K562 (cell line): ENCODE results near the gene PAQR4. TPM values are rescaled to one million over a fixed set of nuclear protein-coding genes. Genes with fewer than 3 reads are reported as not detected.
A peak's percentile ranks its signal among the peaks of the same experiment; 100 is the strongest.

Source experiments
- ATAC-seq: fragments of 200-7000 bp; cut with Tn5 transposase; 3 replicates; pipeline ENCODE4 v1.9.1; 2020; ENCODE audit warnings: moderate library complexity
- BruUV-seq: library from RNA; stranded (reverse); fragments of 400-500 nt; replicated peaks from 2 replicates; lab custom pipeline; 2021; lab: Mats Ljungman, UMichigan
- CTCF ChIA-PET: fragments of 300-600 bp; formaldehyde crosslinking; extraction: SDS; loops from one replicate; lab custom pipeline; 2021; ENCODE audit warnings: low intra/inter-chr PET ratio; lab: Yijun Ruan, JAX
- POLR2A ChIA-PET: fragments of 300-600, 350-650 bp; sonication (Branson Sonifier 250); formaldehyde crosslinking; extraction: SDS; loops from one replicate; lab custom pipeline; 2021; ENCODE audit warnings: antibody characterized with exemption, inconsistent platforms; lab: Yijun Ruan, JAX
- DNase-seq, 4 experiments: peaks; one replicate each; pipeline versions ENCODE4 v3.0.0 to v3.0.0-alpha.2; 2011 to 2018; ENCODE audit warnings: low spot score in 3 of 4, mixed read lengths in 3 of 4; ENCODE audit errors: extremely low read depth in 1 of 4
- FAIRE-seq: peaks from 2 replicates; lab custom pipeline; 2011; peaks lifted over from hg19 to GRCh38; lab: Jason Lieb, UNC
- H2AFZ ChIP-seq: 2 replicates; pipeline ENCODE4 v1.6.0; 2011; ENCODE audit warnings: low read depth, low read length, control low read depth, inconsistent platforms
- H3K27ac ChIP-seq: fragments of 200-600 bp; 3 replicates; pipeline ENCODE4 v1.8.0; 2011; ENCODE audit warnings: low read depth, mild to moderate bottlenecking, control low read depth, inconsistent platforms, low read length, moderate library complexity, mixed read lengths; ENCODE audit errors: extremely low read depth
- H3K27me3 ChIP-seq, 2 experiments: fragments of 300-600 bp in 1 of 2; 2 replicates in 1 of 2; 3 replicates in 1 of 2; pipeline versions ENCODE4 v1.6.0 to v1.8.0; 2011; ENCODE audit warnings: inconsistent platforms in 2 of 2, low read length in 2 of 2, mild to moderate bottlenecking in 1 of 2, mixed read lengths in 1 of 2, moderate library complexity in 1 of 2; ENCODE audit not compliant: control insufficient read depth in 2 of 2, insufficient read depth in 2 of 2
- H3K36me3 ChIP-seq: fragments of 300-600 bp; 3 replicates; pipeline ENCODE4 v1.8.0; 2011; ENCODE audit warnings: mild to moderate bottlenecking, low read length, inconsistent platforms; ENCODE audit not compliant: control insufficient read depth, insufficient read depth
- H3K4me1 ChIP-seq, 2 experiments: fragments of 200-600 bp in 1 of 2; replicated peaks in 1 of 2; 2 replicates in 1 of 2; 3 replicates in 1 of 2; pipeline versions ENCODE4 v1.5.1 to v1.8.0; 2011; ENCODE audit warnings: inconsistent platforms in 2 of 2, low read length in 2 of 2, mild to moderate bottlenecking in 1 of 2, mixed read lengths in 1 of 2, moderate library complexity in 1 of 2; ENCODE audit not compliant: control insufficient read depth in 2 of 2, insufficient read depth in 2 of 2
- H3K4me2 ChIP-seq: 2 replicates; pipeline ENCODE4 v1.6.1; 2011; ENCODE audit warnings: low read length, control low read depth, inconsistent platforms, mixed read lengths; ENCODE audit not compliant: insufficient read depth
- H3K4me3 ChIP-seq: fragments of 200-600 bp; sonication (generic), shearing (Covaris generic); 2 replicates; pipeline ENCODE4 v1.5.1; 2016; ENCODE audit warnings: control low read depth, inconsistent platforms
- H3K79me2 ChIP-seq: fragments of 200-600 bp; 3 replicates; pipeline ENCODE4 v1.8.0; 2011; ENCODE audit warnings: low read length, inconsistent platforms; ENCODE audit not compliant: control insufficient read depth, insufficient read depth
- H3K9ac ChIP-seq, 2 experiments: 2 replicates each; pipeline versions ENCODE4 v1.6.0 to v1.6.1; 2011; ENCODE audit warnings: low read depth in 2 of 2, low read length in 2 of 2, control low read depth in 1 of 2, inconsistent platforms in 1 of 2, mild to moderate bottlenecking in 1 of 2, mixed read lengths in 1 of 2; ENCODE audit not compliant: insufficient read depth in 1 of 2
- H3K9me1 ChIP-seq: one replicate; pipeline ENCODE4 v1.6.0; 2011; ENCODE audit warnings: inconsistent platforms, mild to moderate bottlenecking, low read length, moderate library complexity; ENCODE audit not compliant: control insufficient read depth, insufficient read depth
- H3K9me3 ChIP-seq: replicated peaks from 2 replicates; pipeline ENCODE4 v1.5.1; 2011; ENCODE audit warnings: low read depth, low read length, inconsistent platforms; ENCODE audit not compliant: control insufficient read depth, insufficient read depth
- H4K20me1 ChIP-seq: replicated peaks from 2 replicates; pipeline ENCODE4 v1.6.1; 2011; ENCODE audit warnings: low read length, inconsistent platforms, mixed read lengths; ENCODE audit not compliant: control insufficient read depth, insufficient read depth
- BRD9 ChIP-seq: fragments of 450-650 bp; IDR thresholded peaks from 2 replicates; pipeline ENCODE4 v1.6.1; 2018; ENCODE audit warnings: low read depth; ENCODE audit not compliant: partially characterized antibody
- DNMT1 ChIP-seq: fragments of 450-650 bp; IDR thresholded peaks from 2 replicates; pipeline ENCODE4 v1.6.1; 2016; ENCODE audit warnings: antibody characterized with exemption, mild to moderate bottlenecking
- ELF4 ChIP-seq: fragments of 450-650 bp; formaldehyde crosslinking; IDR thresholded peaks from 2 replicates; pipeline ENCODE4 v1.4.0; 2022; ENCODE audit warnings: missing genetic modification characterization
- HMGN3 ChIP-seq: IDR thresholded peaks from 2 replicates; pipeline ENCODE4 v1.6.1; 2011; ENCODE audit warnings: borderline replicate concordance, low read depth, mild to moderate bottlenecking, mixed read lengths, low read length; ENCODE audit not compliant: insufficient read length; ENCODE audit errors: extremely low read depth
- NFIC ChIP-seq: fragments of 450-650 bp; IDR thresholded peaks from 2 replicates; pipeline ENCODE4 v1.6.1; 2017; ENCODE audit warnings: mild to moderate bottlenecking, inconsistent platforms
- NR3C1 ChIP-seq: sonication (generic); formaldehyde crosslinking; IDR thresholded peaks from 2 replicates; pipeline ENCODE4 v1.8.1; 2022; ENCODE audit warnings: missing genetic modification reagents
- RAD21 ChIP-seq, 2 experiments: fragments of 250-450 bp in 1 of 2; fragments of 450-650 bp in 1 of 2; sonication (Bioruptor Pico) in 1 of 2; formaldehyde crosslinking in 1 of 2; IDR thresholded peaks in 1 of 2; conservative IDR thresholded peaks in 1 of 2; 2 replicates each; pipeline versions ENCODE4 v1.4.0 to v1.8.0; 2020 to 2022; ENCODE audit warnings: mild to moderate bottlenecking in 2 of 2, moderate library complexity in 1 of 2
- TCF3 ChIP-seq: sonication (generic); formaldehyde crosslinking; IDR thresholded peaks from 2 replicates; pipeline ENCODE4 v1.4.0; 2020; ENCODE audit warnings: mild to moderate bottlenecking, missing genetic modification reagents
- WGBS: fragments of 100-300 bp; shearing (Covaris generic); methylation state at CpG from one replicate; pipeline ENCODE4 v1.1.6; 2016; ENCODE audit warnings: low coverage, mixed read lengths; ENCODE audit not compliant: insufficient coverage; ENCODE audit errors: missing lambda C conversion rate; 5-methylcytosine and 5-hydroxymethylcytosine counted together
- in situ Hi-C: fragments of 300-500 bp; cut with MboI; formaldehyde crosslinking; loops from 4 replicates; pipeline ENCODE4 v1.15.0; 2018; ENCODE audit warnings: inconsistent platforms, mixed read lengths
- intact Hi-C: fragments of 100-400 bp; cut with micrococcal nuclease; formaldehyde crosslinking; loops from 2 replicates; pipeline ENCODE4 v1.14.2; 2022
- polyA plus RNA-seq, 8 experiments: library from polyadenylated mRNA; depleted of rRNA in 4 of 8; stranded (reverse) in 5 of 8; unstranded in 3 of 8; fragments of >200 nt; fragmentation: Nextera tagmentation in 2 of 8; fragmentation: Illumina TruSeq in 1 of 8; extraction: Ambion mirVana in 2 of 8; extraction: Trizol in 1 of 8; gene quantifications; 2 replicates each; pipeline versions ENCODE4 v1.2.1 to v1.2.3, GENCODE V29; 2011 to 2014; ENCODE audit warnings: inconsistent platforms in 1 of 8, missing spikeins in 1 of 8
- total RNA-seq, 7 experiments: library from RNA; depleted of rRNA in 6 of 7; stranded (reverse); fragments of >200 nt in 6 of 7; fragmentation: Illumina TruSeq in 2 of 7; extraction: Trizol in 2 of 7; gene quantifications; 2 replicates each; pipeline versions ENCODE4 v1.2.1 to v1.2.3, GENCODE V29; 2011 to 2021; ENCODE audit warnings: low replicate concordance in 1 of 7
- TF ChIP-seq, protein P1 (sequence below): fragments of 450-650 bp; formaldehyde crosslinking; IDR thresholded peaks from 2 replicates; pipeline ENCODE4 v1.4.0; 2020; ENCODE audit warnings: mild to moderate bottlenecking, moderate library complexity
- TF ChIP-seq, protein P2 (sequence below): fragments of 450-650 bp; IDR thresholded peaks from 2 replicates; pipeline ENCODE4 v1.6.1; 2016
- TF ChIP-seq, protein P3 (sequence below): fragments of 450-650 bp; formaldehyde crosslinking; IDR thresholded peaks from 2 replicates; pipeline ENCODE4 v1.4.0; 2020; ENCODE audit warnings: mild to moderate bottlenecking, mixed read lengths
- TF ChIP-seq, protein P4 (sequence below): fragments of 200-800 bp; sonication (Bioruptor generic); IDR thresholded peaks from 2 replicates; pipeline ENCODE4 v1.6.1; 2017; ENCODE audit warnings: missing genetic modification characterization, missing compliant biosample characterization
- TF ChIP-seq, protein P5 (sequence below): sonication (generic); formaldehyde crosslinking; IDR thresholded peaks from 2 replicates; pipeline ENCODE4 v1.9.0; 2022; ENCODE audit warnings: mild to moderate bottlenecking, missing genetic modification reagents

Gene PAQR4
- total and polyA plus RNA-seq, 9 of the 15 experiments (the other 6 are each of a cell fraction or from before 2014, with no cell fraction given), result 0.62 to 40.4 (median 19.5) TPM

DNA sequence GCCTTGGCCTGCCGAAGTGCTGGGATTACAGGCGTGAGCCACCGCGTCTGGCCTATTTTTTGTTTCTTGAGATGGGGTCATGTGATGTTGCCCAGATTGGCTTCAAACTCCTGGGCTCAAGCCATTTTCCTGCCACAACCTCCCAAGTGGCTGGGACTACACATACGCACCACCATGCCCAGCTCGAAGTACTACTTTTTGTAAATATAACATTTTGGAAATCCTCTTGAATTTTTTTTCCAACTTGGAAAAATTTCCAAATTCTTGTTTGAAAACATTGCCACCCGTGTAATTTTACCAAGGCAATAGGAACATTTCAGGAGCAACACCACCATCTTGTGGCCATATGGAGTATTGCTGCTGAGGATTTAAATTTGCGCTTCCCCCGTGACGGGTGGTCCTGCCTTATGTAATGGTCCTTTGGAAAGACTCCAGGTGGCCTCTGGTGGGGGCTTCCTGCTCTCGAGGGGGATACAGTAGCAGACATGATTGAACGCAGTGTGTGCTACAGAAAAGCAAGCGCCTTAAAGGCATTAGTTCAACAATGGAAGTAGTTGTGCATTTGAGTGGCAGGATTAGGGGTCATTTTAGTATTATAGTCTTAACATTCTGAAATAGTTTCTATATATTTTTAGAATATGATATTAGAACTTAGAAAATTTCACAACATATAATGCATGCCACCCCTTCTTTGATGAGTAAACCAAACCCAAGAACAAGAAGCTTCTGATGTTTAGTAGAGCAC, 49.5 kb upstream of the PAQR4 start:
- ChIA-PET POLR2A (interaction anchor here (0.7 to 1.4 kb wide), 2 partner anchors 20 to 63 kb away, joined by 3 read pairs; no protein-coding TSS in a partner anchor), CTCF (interaction anchor here (0.7 to 2.7 kb wide), 5 partner anchors 38 to 904 kb away, joined by 3 to 23 read pairs (median 6); no protein-coding TSS in a partner anchor)
- no peaks in the 10 kb centered on the region for H3K27me3 ChIP-seq
- no peak overlapping the region for H3K4me3 ChIP-seq
- peaks cover 9 to 11% of the 10 kb centered on the region in 2 experiments for H3K4me1 ChIP-seq
- WGBS, result 14% methylated on average over 13 of the region's 13 CpGs
- no TSS peak for BruUV-seq
- intact Hi-C loops (loop anchor here (2.0 to 5.0 kb wide), 2 partner anchors 45 to 82 kb away; no protein-coding TSS in a partner anchor), in situ Hi-C loops (no loop called here)
- no peak overlapping the region for H2AFZ ChIP-seq
- no peak overlapping the region for H3K4me2 ChIP-seq
- H3K27ac ChIP-seq, result no peak overlapping the region
- no peak overlapping the region for H3K9ac ChIP-seq
- FAIRE-seq (peak; percentile 96), ATAC-seq (peak; percentile 70), DNase-seq (peak; percentile 58 to 76 (median 62))
- no peaks in the 10 kb centered on the region for H4K20me1 ChIP-seq
- peaks cover 39% of the 10 kb centered on the region; the same call in 1 of the 3 replicates for H3K36me3 ChIP-seq
- no peaks in the 10 kb centered on the region for H3K9me1 ChIP-seq
- H3K79me2 ChIP-seq, result no peaks in the 10 kb centered on the region
- no peaks in the 10 kb centered on the region for H3K9me3 ChIP-seq
- TF ChIP-seq NR3C1 (no peak), ELF4 (CRISPR knock-in tag) (no peak), BRD9 (peak; percentile 37), DNMT1 (no peak), HMGN3 (no peak), RAD21 (CRISPR knock-in tag; conservative IDR thresholded peaks at IDR 0.05 in 1 of 2, IDR thresholded peaks at IDR 0.05 in 1 of 2) (peak; percentile 76 to 79), NFIC (0 out of 2 replicates have a peak, but pooled peaks have one; percentile 20), TCF3 (CRISPR knock-in tag) (no peak)
- TF ChIP-seq, protein P1, sequence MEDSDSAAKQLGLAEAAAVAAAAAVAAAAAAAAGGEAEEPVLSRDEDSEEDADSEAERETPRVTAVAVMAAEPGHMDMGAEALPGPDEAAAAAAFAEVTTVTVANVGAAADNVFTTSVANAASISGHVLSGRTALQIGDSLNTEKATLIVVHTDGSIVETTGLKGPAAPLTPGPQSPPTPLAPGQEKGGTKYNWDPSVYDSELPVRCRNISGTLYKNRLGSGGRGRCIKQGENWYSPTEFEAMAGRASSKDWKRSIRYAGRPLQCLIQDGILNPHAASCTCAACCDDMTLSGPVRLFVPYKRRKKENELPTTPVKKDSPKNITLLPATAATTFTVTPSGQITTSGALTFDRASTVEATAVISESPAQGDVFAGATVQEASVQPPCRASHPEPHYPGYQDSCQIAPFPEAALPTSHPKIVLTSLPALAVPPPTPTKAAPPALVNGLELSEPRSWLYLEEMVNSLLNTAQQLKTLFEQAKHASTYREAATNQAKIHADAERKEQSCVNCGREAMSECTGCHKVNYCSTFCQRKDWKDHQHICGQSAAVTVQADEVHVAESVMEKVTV, result peak; percentile 67
- TF ChIP-seq, protein P2, sequence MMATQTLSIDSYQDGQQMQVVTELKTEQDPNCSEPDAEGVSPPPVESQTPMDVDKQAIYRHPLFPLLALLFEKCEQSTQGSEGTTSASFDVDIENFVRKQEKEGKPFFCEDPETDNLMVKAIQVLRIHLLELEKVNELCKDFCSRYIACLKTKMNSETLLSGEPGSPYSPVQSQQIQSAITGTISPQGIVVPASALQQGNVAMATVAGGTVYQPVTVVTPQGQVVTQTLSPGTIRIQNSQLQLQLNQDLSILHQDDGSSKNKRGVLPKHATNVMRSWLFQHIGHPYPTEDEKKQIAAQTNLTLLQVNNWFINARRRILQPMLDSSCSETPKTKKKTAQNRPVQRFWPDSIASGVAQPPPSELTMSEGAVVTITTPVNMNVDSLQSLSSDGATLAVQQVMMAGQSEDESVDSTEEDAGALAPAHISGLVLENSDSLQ, result 0 out of 2 replicates have a peak, but pooled peaks have one; percentile 7
- TF ChIP-seq, protein P3, sequence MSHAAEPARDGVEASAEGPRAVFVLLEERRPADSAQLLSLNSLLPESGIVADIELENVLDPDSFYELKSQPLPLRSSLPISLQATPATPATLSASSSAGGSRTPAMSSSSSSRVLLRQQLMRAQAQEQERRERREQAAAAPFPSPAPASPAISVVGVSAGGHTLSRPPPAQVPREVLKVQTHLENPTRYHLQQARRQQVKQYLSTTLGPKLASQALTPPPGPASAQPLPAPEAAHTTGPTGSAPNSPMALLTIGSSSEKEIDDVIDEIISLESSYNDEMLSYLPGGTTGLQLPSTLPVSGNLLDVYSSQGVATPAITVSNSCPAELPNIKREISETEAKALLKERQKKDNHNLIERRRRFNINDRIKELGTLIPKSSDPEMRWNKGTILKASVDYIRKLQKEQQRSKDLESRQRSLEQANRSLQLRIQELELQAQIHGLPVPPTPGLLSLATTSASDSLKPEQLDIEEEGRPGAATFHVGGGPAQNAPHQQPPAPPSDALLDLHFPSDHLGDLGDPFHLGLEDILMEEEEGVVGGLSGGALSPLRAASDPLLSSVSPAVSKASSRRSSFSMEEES, result peak; percentile 76
- TF ChIP-seq, protein P4, sequence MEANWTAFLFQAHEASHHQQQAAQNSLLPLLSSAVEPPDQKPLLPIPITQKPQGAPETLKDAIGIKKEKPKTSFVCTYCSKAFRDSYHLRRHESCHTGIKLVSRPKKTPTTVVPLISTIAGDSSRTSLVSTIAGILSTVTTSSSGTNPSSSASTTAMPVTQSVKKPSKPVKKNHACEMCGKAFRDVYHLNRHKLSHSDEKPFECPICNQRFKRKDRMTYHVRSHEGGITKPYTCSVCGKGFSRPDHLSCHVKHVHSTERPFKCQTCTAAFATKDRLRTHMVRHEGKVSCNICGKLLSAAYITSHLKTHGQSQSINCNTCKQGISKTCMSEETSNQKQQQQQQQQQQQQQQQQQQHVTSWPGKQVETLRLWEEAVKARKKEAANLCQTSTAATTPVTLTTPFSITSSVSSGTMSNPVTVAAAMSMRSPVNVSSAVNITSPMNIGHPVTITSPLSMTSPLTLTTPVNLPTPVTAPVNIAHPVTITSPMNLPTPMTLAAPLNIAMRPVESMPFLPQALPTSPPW (CRISPR knock-in tag), result 0 out of 2 replicates have a peak, but pooled peaks have one; percentile 28
- TF ChIP-seq, protein P5, sequence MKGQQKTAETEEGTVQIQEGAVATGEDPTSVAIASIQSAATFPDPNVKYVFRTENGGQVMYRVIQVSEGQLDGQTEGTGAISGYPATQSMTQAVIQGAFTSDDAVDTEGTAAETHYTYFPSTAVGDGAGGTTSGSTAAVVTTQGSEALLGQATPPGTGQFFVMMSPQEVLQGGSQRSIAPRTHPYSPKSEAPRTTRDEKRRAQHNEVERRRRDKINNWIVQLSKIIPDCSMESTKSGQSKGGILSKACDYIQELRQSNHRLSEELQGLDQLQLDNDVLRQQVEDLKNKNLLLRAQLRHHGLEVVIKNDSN (CRISPR knock-in tag), result 0 out of 2 replicates have a peak, but pooled peaks have one; percentile 12
